HCT116 (cell line): ENCODE data around the gene MSI2. TPM values are rescaled to one million over a fixed set of nuclear protein-coding genes. Genes with fewer than 3 reads are reported as not detected.

Experiments used
- ATAC-seq: fragments of 200-7000 bp; cut with Tn5 transposase; 2 replicates; pipeline ENCODE4 v1.9.1; 2020; ENCODE audit warnings: mild to moderate bottlenecking, moderate library complexity
- BruUV-seq: library from RNA; stranded (reverse); fragments of 400-500 nt; replicated peaks from 2 replicates; lab custom pipeline; 2021; lab: Mats Ljungman, UMichigan
- CTCF ChIA-PET: fragments of 300-600 bp; sonication (Branson Sonifier 250); formaldehyde crosslinking; loops from one replicate; lab custom pipeline; 2021; ENCODE audit warnings: antibody characterized with exemption; lab: Charles Lee
- POLR2A ChIA-PET: fragments of 300-600, 350-600 bp; sonication (Branson Sonifier 250); formaldehyde crosslinking; loops from one replicate; lab custom pipeline; 2021; ENCODE audit warnings: antibody characterized with exemption; lab: Charles Lee
- RAD21 ChIA-PET, 2 experiments: fragments of 300-600 bp; sonication (Branson Sonifier 250); formaldehyde crosslinking; loops; one replicate each; lab custom pipeline; 2023; ENCODE audit warnings: low total read pairs in 2 of 2; ENCODE audit not compliant: uncharacterized antibody in 2 of 2, unreplicated experiment in 2 of 2, low non-redundant PET in 1 of 2; lab: Charles Lee
- DNase-seq: peaks from one replicate; pipeline ENCODE4 v3.0.0-alpha.2; 2010; ENCODE audit warnings: low read depth, low spot score
- H2AFZ ChIP-seq: fragments of 200-600 bp; shearing (Covaris generic), sonication (generic); 2 replicates; pipeline ENCODE4 v1.6.1; 2017; ENCODE audit warnings: low read depth, mixed run types, mixed read lengths, antibody characterized with exemption, low read length; ENCODE audit not compliant: poor library complexity, severe bottlenecking
- H3K27ac ChIP-seq: 2 replicates; pipeline ENCODE4 v1.5.1; 2012; ENCODE audit warnings: low read depth, low read length
- H3K27me3 ChIP-seq: fragments of 200-600 bp; sonication (generic); 2 replicates; pipeline ENCODE4 v1.6.1; 2016; ENCODE audit warnings: mixed run types, low read length, mixed read lengths; ENCODE audit not compliant: insufficient read depth
- H3K36me3 ChIP-seq, 2 experiments: fragments of 200-500 bp in 1 of 2; fragments of 200-600 bp in 1 of 2; sonication (Bioruptor generic) in 1 of 2; sonication (generic) in 1 of 2; 2 replicates each; pipeline versions ENCODE4 v1.5.1 to v1.6.1; 2014 to 2016; ENCODE audit warnings: low read length in 2 of 2, inconsistent platforms in 1 of 2, mixed read lengths in 1 of 2, mixed run types in 1 of 2; ENCODE audit not compliant: insufficient read depth in 2 of 2, control insufficient read depth in 1 of 2
- H3K4me1 ChIP-seq, 2 experiments: fragments of 200-600 bp in 1 of 2; sonication (generic) in 1 of 2; 2 replicates each; pipeline versions ENCODE4 v1.5.1 to v1.6.1; 2012 to 2017; ENCODE audit warnings: low read length in 2 of 2, inconsistent platforms in 1 of 2, mild to moderate bottlenecking in 1 of 2, mixed read lengths in 1 of 2, mixed run types in 1 of 2, moderate library complexity in 1 of 2; ENCODE audit not compliant: insufficient read depth in 2 of 2, control insufficient read depth in 1 of 2
- H3K4me2 ChIP-seq: fragments of 200-600 bp; sonication (generic); 2 replicates; pipeline ENCODE4 v1.6.1; 2017; ENCODE audit warnings: mixed run types, low read length, mixed read lengths
- H3K4me3 ChIP-seq, 2 experiments: fragments of 200-600 bp in 1 of 2; sonication (generic) in 1 of 2; replicated peaks in 1 of 2; 2 replicates each; pipeline ENCODE4 v1.5.1; 2011 to 2016; ENCODE audit warnings: low read length in 2 of 2, control low read depth in 1 of 2, low read depth in 1 of 2, mild to moderate bottlenecking in 1 of 2, mixed read lengths in 1 of 2, mixed run types in 1 of 2
- H3K79me2 ChIP-seq: fragments of 200-600 bp; sonication (generic); 2 replicates; pipeline ENCODE4 v1.6.1; 2017; ENCODE audit warnings: mild to moderate bottlenecking, mixed run types, low read length, moderate library complexity, mixed read lengths; ENCODE audit not compliant: insufficient read depth
- H3K9ac ChIP-seq: fragments of 200-600 bp; sonication (generic); 2 replicates; pipeline ENCODE4 v1.6.1; 2016; ENCODE audit warnings: low read length, mixed read lengths
- H3K9me2 ChIP-seq: fragments of 200-600 bp; sonication (generic), shearing (Covaris generic); 2 replicates; pipeline ENCODE4 v1.6.1; 2017; ENCODE audit warnings: mixed run types, mild to moderate bottlenecking, moderate library complexity; ENCODE audit not compliant: insufficient read depth
- H3K9me3 ChIP-seq, 2 experiments: fragments of 200-500 bp in 1 of 2; fragments of 200-600 bp in 1 of 2; sonication (Bioruptor generic) in 1 of 2; sonication (generic) in 1 of 2; 2 replicates each; pipeline ENCODE4 v1.6.1; 2014 to 2017; ENCODE audit warnings: low read length in 2 of 2, mixed read lengths in 2 of 2, inconsistent platforms in 1 of 2, low read depth in 1 of 2, mild to moderate bottlenecking in 1 of 2, mixed run types in 1 of 2, moderate library complexity in 1 of 2; ENCODE audit not compliant: control insufficient read depth in 1 of 2, insufficient read depth in 1 of 2
- H4K20me1 ChIP-seq: fragments of 200-600 bp; sonication (generic), shearing (Covaris generic); 2 replicates; pipeline ENCODE4 v1.6.1; 2017; ENCODE audit warnings: mixed run types, mild to moderate bottlenecking, moderate library complexity; ENCODE audit not compliant: insufficient read depth
- EGR1 ChIP-seq: IDR thresholded peaks from 2 replicates; pipeline ENCODE4 v1.6.1; 2012; ENCODE audit warnings: low read depth
- ELF1 ChIP-seq: IDR thresholded peaks from 2 replicates; pipeline ENCODE4 v1.6.1; 2012; ENCODE audit warnings: low read depth, borderline replicate concordance
- EZH2phosphoT487 ChIP-seq: fragments of 200-600 bp; IDR thresholded peaks from 2 replicates; pipeline ENCODE4 v1.6.1; 2018; ENCODE audit warnings: antibody characterized with exemption, borderline replicate concordance
- FOSL1 ChIP-seq: IDR thresholded peaks from 2 replicates; pipeline ENCODE4 v1.6.1; 2012; ENCODE audit warnings: low read depth
- JUND ChIP-seq: IDR thresholded peaks from 2 replicates; pipeline ENCODE4 v1.6.1; 2012
- POLR2A ChIP-seq: IDR thresholded peaks from 2 replicates; pipeline ENCODE4 v1.7.0; 2011; ENCODE audit warnings: borderline replicate concordance; ENCODE audit not compliant: insufficient read depth, insufficient read length; ENCODE audit errors: extremely low read depth
- RAD21 ChIP-seq: IDR thresholded peaks from 2 replicates; pipeline ENCODE4 v1.6.1; 2012; ENCODE audit warnings: low read depth, mild to moderate bottlenecking
- SIN3A ChIP-seq: IDR thresholded peaks from 2 replicates; pipeline ENCODE4 v1.6.1; 2012; ENCODE audit warnings: low read depth
- SP1 ChIP-seq: IDR thresholded peaks from 2 replicates; pipeline ENCODE4 v1.6.1; 2012; ENCODE audit warnings: low read depth
- SRF ChIP-seq: IDR thresholded peaks from 2 replicates; pipeline ENCODE4 v1.6.1; 2012; ENCODE audit warnings: low read depth
- YY1 ChIP-seq: IDR thresholded peaks from 2 replicates; pipeline ENCODE4 v1.6.1; 2011; ENCODE audit warnings: low read length, low read depth, moderate library complexity, mild to moderate bottlenecking; ENCODE audit not compliant: insufficient replicate concordance; ENCODE audit errors: extremely low read depth
- ZFX ChIP-seq: fragments of 450-650 bp; IDR thresholded peaks from 2 replicates; pipeline ENCODE4 v1.6.1; 2017
- intact Hi-C: fragments of 100-400 bp; cut with micrococcal nuclease; formaldehyde crosslinking; loops from 2 replicates; pipeline ENCODE4 v1.10.0; 2022
- total RNA-seq: library from RNA; stranded (reverse); gene quantifications from one replicate; pipeline ENCODE4 v1.2.1, GENCODE V29; 2021; ENCODE audit not compliant: unreplicated experiment
- TF ChIP-seq, protein P1 (sequence below): IDR thresholded peaks from 2 replicates; pipeline ENCODE4 v1.6.1; 2012; ENCODE audit warnings: low read depth
- TF ChIP-seq, protein P2 (sequence below): IDR thresholded peaks from 2 replicates; pipeline ENCODE4 v1.6.1; 2012
- TF ChIP-seq, protein P3 (sequence below), 3 experiments: fragments of 200-600 bp in 1 of 3; sonication (generic) in 1 of 3; IDR thresholded peaks in 2 of 3; conservative IDR thresholded peaks in 1 of 3; 2 replicates each; pipeline ENCODE4 v1.5.1; 2012 to 2017; ENCODE audit warnings: low read depth in 2 of 3, low read length in 2 of 3, antibody characterized with exemption in 1 of 3, borderline replicate concordance in 1 of 3, control low read depth in 1 of 3, mild to moderate bottlenecking in 1 of 3, mixed read lengths in 1 of 3, mixed run types in 1 of 3, moderate library complexity in 1 of 3; ENCODE audit not compliant: insufficient read depth in 1 of 3

MSI2 gene
- total RNA-seq, 1 experiment from 2014 or later: 137 TPM

DNA sequence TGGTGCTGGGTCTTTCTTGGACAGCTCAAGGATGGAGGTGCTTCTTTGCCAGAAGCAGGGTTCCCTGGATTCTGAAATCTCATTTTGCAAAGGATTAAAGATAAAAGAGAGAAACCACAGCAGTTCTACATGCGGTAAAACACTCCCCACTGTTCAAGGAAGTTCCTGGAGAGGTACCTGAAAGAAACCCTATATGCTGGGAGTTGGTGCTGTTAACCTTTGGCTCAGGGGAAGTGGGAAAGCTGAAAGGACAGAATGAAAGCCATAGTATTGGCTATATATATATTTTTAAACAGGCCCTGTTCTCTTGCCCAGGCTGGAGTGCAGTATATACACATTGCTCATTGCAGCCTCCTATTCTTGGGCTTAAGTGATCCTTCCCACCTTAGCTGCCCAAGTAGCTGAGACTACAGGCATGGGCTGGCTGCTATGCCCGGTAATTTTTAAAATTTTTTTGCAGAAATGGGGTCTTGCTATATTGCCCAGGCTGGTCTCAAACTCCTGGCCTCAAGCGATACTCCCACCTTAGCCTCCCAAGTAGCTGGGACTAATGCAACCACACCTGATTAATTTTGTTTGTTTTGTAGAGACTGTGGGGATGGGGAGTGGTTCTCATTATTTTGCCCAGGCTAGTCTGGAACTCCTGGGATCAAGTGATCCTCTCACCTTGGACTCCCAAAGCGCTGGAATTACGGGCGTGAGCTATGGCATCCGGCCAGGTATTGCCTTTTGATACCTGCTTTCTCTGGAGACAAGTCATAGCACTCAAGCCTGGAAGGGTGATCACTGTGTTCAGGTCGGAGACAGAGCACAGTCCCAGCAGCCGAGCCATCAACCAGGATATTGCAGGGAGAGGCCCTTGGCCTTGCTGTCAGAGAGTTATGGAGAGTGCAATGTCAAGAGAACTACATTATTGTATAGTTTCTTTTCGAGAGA lies 55.2 kb downstream of the MSI2 start:
- no TSS peak for BruUV-seq
- Histone ChIP-seq H3K27ac (no peak overlapping the region), H3K4me2 (no peak overlapping the region), H2AFZ (no peak overlapping the region), H3K36me3 (peaks cover 3 to 4% of the 10 kb centered on the region in 2 experiments; a peak in 2 of 4 replicates), H4K20me1 (no peaks in the 10 kb centered on the region), H3K9ac (no peak overlapping the region), H3K4me3 (no peak overlapping the region), H3K4me1 (peaks cover 16 to 19% of the 10 kb centered on the region in 2 experiments; a peak in 3 of 4 replicates), H3K27me3 (no peaks in the 10 kb centered on the region), H3K9me2 (no peaks in the 10 kb centered on the region), H3K9me3 (no peaks in the 10 kb centered on the region), H3K79me2 (peaks cover 19% of the 10 kb centered on the region; the same call in 1 of the 2 replicates)
- DNase-seq: no peak
- RAD21 ChIA-PET: interaction anchor here in 1 of 2 experiments (0.6 kb wide), 1 partner anchor 88 kb away, joined by 3 read pairs; no protein-coding TSS in a partner anchor
- CTCF ChIA-PET: no interaction called here
- POLR2A ChIA-PET: no interaction called here
- intact Hi-C loops: no loop called here
- ATAC-seq: no peak; the same call in 1 of the 2 replicates
- TF ChIP-seq EGR1: no peak
- no peak for TF ChIP-seq ZFX
- TF ChIP-seq SIN3A: no peak
- no peak for TF ChIP-seq SP1
- TF ChIP-seq RAD21: no peak
- TF ChIP-seq JUND: no peak
- TF ChIP-seq SRF: no peak
- TF ChIP-seq, protein P1, sequence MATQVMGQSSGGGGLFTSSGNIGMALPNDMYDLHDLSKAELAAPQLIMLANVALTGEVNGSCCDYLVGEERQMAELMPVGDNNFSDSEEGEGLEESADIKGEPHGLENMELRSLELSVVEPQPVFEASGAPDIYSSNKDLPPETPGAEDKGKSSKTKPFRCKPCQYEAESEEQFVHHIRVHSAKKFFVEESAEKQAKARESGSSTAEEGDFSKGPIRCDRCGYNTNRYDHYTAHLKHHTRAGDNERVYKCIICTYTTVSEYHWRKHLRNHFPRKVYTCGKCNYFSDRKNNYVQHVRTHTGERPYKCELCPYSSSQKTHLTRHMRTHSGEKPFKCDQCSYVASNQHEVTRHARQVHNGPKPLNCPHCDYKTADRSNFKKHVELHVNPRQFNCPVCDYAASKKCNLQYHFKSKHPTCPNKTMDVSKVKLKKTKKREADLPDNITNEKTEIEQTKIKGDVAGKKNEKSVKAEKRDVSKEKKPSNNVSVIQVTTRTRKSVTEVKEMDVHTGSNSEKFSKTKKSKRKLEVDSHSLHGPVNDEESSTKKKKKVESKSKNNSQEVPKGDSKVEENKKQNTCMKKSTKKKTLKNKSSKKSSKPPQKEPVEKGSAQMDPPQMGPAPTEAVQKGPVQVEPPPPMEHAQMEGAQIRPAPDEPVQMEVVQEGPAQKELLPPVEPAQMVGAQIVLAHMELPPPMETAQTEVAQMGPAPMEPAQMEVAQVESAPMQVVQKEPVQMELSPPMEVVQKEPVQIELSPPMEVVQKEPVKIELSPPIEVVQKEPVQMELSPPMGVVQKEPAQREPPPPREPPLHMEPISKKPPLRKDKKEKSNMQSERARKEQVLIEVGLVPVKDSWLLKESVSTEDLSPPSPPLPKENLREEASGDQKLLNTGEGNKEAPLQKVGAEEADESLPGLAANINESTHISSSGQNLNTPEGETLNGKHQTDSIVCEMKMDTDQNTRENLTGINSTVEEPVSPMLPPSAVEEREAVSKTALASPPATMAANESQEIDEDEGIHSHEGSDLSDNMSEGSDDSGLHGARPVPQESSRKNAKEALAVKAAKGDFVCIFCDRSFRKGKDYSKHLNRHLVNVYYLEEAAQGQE: no peak
- TF ChIP-seq, protein P2, sequence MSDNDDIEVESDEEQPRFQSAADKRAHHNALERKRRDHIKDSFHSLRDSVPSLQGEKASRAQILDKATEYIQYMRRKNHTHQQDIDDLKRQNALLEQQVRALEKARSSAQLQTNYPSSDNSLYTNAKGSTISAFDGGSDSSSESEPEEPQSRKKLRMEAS: no peak
- no peak for TF ChIP-seq EZH2phosphoT487
- no peak for TF ChIP-seq FOSL1
- no peak for TF ChIP-seq POLR2A
- no peak for TF ChIP-seq ELF1
- TF ChIP-seq, protein P3, sequence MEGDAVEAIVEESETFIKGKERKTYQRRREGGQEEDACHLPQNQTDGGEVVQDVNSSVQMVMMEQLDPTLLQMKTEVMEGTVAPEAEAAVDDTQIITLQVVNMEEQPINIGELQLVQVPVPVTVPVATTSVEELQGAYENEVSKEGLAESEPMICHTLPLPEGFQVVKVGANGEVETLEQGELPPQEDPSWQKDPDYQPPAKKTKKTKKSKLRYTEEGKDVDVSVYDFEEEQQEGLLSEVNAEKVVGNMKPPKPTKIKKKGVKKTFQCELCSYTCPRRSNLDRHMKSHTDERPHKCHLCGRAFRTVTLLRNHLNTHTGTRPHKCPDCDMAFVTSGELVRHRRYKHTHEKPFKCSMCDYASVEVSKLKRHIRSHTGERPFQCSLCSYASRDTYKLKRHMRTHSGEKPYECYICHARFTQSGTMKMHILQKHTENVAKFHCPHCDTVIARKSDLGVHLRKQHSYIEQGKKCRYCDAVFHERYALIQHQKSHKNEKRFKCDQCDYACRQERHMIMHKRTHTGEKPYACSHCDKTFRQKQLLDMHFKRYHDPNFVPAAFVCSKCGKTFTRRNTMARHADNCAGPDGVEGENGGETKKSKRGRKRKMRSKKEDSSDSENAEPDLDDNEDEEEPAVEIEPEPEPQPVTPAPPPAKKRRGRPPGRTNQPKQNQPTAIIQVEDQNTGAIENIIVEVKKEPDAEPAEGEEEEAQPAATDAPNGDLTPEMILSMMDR (IDR thresholded peaks at IDR 0.05 in 2 of 3, conservative IDR thresholded peaks at IDR 0.05 in 1 of 3; ENCODE audit: borderline replicate concordance in 1 of 3, insufficient read depth in 1 of 3, low read depth in 2 of 3, low read length in 2 of 3): no peak
- TF ChIP-seq YY1: no peak
